Testis (tissue), 3 donors: Measurements from ENCODE around the gene PRR7. TPM values are rescaled to one million over a fixed set of nuclear protein-coding genes. Genes with fewer than 3 reads are reported as not detected.

Experiments
- DNase-seq: peaks from one replicate; pipeline ENCODE4 v3.0.0-alpha.2; 2019
- H3K27ac ChIP-seq, 2 donors: fragments of 200-600 bp; sonication (generic); one replicate each; pipeline ENCODE4 v1.5.1; 2019
- H3K27me3 ChIP-seq: fragments of 200-600 bp; sonication (generic); one replicate; pipeline ENCODE4 v1.5.1; 2019
- H3K36me3 ChIP-seq: fragments of 200-600 bp; sonication (generic); one replicate; pipeline ENCODE4 v1.5.1; 2017; ENCODE audit warnings: low read depth; ENCODE audit errors: missing control alignments
- H3K4me1 ChIP-seq: fragments of 200-600 bp; sonication (generic); one replicate; pipeline ENCODE4 v1.5.1; 2019
- H3K4me3 ChIP-seq, 2 donors: fragments of 200-600 bp; sonication (generic); one replicate each; pipeline ENCODE4 v1.5.1; 2017 to 2019
- H3K9me3 ChIP-seq: fragments of 200-600 bp; sonication (generic); one replicate; pipeline ENCODE4 v1.5.1; 2017
- POLR2A ChIP-seq: fragments of 450-650 bp; IDR thresholded peaks from one replicate; pipeline ENCODE4 v1.6.1; 2017; ENCODE audit warnings: antibody characterized with exemption, mild to moderate bottlenecking, moderate library complexity
- WGBS, 2 donors: methylation state at CpG; one replicate each; pipeline ENCODE4 v1.1.5; 2018; 5-methylcytosine and 5-hydroxymethylcytosine counted together
- intact Hi-C: fragments of 100-400 bp; cut with DNase I; formaldehyde crosslinking; loops from one replicate; pipeline ENCODE4 v1.15.1; 2023; ENCODE audit warnings: low total_unique reads
- polyA plus RNA-seq: library from polyadenylated mRNA; stranded (reverse); fragments of 350-450 nt; fragmentation: Illumina TruSeq; extraction: RNeasy Lipid Tissue Mini Kit (QIAGEN cat#74804); gene quantifications from one replicate; pipeline ENCODE4 v1.2.3, GENCODE V29; 2014; ENCODE audit warnings: low read depth, low replicate concordance; ENCODE audit not compliant: insufficient read depth
- total RNA-seq, 2 donors: library from RNA; depleted of rRNA; stranded (reverse); fragments of >200 nt; gene quantifications; one replicate each; pipeline ENCODE4 v1.2.3, GENCODE V29; 2016
- TF ChIP-seq, protein P1 (sequence below), 3 experiments: fragments of 450-650 bp in 2 of 3; fragments of 200-600 bp in 1 of 3; sonication (generic) in 1 of 3; IDR thresholded peaks; one replicate each; pipeline ENCODE4 v1.5.1; 2016 to 2019; ENCODE audit warnings: antibody characterized with exemption in 3 of 3, mild to moderate bottlenecking in 2 of 3, moderate library complexity in 1 of 3

PRR7 gene
- total and polyA plus RNA-seq, 3 donors from 2014 or later, result 2.8 to 23.2 (median 19.9) TPM

DNA sequence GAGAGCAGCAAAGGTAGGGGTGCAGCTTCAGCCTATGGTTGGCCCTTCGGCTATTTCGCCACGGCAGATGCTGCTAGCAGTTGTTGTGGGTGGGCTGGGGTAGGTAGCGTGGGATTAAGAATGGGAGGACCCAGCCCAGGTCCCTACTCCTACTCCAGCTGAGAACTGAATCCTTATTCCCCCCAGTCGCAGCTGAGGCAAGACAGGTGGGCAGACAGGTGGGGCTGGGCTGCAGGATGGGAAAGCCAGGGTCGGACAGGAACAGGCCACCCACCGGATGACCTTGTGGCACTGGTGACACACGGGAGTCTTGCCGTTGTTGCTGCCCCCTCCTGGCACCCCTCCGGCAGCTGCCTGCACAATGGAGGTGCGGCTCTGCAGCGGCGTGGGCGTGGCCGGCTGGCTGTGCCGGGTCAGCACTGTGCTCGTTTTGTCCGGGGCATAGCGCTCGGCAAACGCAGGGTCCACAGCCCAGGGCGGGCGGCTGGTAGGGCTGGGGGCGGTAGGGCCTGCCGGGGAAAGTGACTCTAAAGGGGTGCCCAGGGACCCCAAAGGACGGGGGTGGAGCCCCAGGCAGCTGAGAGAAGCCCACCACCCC, 42.6 kb downstream of the PRR7 start:
- no peak overlapping the region for H3K27ac ChIP-seq
- H3K4me1 ChIP-seq, result peaks cover 14% of the 10 kb centered on the region
- no peak for TF ChIP-seq POLR2A
- H3K27me3 ChIP-seq, result no peaks in the 10 kb centered on the region
- H3K9me3 ChIP-seq, result no peaks in the 10 kb centered on the region
- H3K4me3 ChIP-seq, result no peak overlapping the region
- 67 to 82% methylated on average over 8 to 26 of the region's 26 CpGs for WGBS, 2 donors
- H3K36me3 ChIP-seq, result no peaks in the 10 kb centered on the region
- intact Hi-C loops, result no loop called here
- no peak for DNase-seq

DNA sequence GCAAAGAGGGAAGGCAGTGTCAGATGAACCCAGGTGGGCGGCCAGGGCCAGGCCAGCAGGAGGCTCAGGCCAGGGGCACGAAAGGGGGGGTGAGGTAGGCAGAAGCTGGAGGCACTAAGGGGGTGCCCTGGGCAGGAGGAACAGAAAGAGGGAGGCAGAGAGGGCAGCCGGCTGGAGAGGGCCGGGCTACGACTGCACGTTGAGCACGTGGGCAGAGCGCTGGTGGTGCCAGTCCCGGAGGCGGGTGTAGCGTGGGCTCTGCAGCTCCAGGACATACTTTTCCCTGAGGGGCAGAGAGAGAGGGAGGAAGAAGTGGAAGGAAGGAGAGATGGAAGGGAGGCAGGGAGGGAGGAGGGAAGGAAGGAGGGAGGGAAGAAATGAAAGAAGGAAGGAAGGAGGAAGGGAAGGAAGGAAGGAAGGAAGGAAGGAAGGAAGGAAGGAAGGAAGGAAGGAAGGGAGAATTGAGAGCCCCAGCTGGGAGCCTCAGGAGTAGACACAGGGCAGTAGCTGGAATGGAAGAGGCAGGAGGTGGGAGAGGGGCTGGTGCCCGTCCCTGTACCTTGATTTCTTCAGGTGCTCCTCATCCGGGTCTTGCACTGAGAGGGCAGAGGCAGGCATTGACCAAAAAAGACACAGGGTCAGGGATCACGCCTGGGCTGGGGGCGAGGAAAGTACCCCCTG, 43.8 kb downstream of the PRR7 start:
- 68 to 87% methylated on average over 15 of the region's 15 CpGs for WGBS, 2 donors

DNA sequence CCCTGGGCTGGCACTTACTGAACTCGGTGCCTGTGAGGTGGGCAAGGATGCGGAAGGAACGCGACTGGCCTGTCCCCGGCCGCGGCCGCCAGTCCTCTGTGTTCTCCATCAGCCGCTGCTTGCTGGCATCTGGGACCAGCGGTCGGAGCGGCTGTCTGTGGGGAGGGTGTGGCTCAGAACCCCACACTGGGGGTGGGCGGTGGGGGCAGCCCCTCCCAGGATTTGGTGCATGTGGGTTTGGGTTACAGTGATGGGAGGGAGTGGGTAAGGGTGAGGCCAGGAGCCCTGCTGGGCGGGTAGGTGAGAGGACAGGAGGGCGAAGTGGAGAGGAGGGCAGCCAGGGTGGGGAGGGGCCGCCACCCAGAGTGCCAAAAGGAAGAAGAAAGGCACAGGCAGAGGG, 44.4 kb downstream of the PRR7 start:
- peak overlapping the region in 1 of 2 donors; percentile 24 for H3K27ac ChIP-seq
- H3K27me3 ChIP-seq, result no peaks in the 10 kb centered on the region
- H3K36me3 ChIP-seq, result no peaks in the 10 kb centered on the region
- intact Hi-C loops, result no loop called here
- peaks cover 24% of the 10 kb centered on the region for H3K4me1 ChIP-seq
- TF ChIP-seq, protein P1, sequence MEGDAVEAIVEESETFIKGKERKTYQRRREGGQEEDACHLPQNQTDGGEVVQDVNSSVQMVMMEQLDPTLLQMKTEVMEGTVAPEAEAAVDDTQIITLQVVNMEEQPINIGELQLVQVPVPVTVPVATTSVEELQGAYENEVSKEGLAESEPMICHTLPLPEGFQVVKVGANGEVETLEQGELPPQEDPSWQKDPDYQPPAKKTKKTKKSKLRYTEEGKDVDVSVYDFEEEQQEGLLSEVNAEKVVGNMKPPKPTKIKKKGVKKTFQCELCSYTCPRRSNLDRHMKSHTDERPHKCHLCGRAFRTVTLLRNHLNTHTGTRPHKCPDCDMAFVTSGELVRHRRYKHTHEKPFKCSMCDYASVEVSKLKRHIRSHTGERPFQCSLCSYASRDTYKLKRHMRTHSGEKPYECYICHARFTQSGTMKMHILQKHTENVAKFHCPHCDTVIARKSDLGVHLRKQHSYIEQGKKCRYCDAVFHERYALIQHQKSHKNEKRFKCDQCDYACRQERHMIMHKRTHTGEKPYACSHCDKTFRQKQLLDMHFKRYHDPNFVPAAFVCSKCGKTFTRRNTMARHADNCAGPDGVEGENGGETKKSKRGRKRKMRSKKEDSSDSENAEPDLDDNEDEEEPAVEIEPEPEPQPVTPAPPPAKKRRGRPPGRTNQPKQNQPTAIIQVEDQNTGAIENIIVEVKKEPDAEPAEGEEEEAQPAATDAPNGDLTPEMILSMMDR (IDR thresholded peaks at IDR 0.05), result no peak
- no peak for TF ChIP-seq POLR2A
- no peak for DNase-seq
- peak overlapping the region in 1 of 2 donors; percentile 43 for H3K4me3 ChIP-seq
- H3K9me3 ChIP-seq, result no peaks in the 10 kb centered on the region
- WGBS, 2 donors, result 86 to 88% methylated on average over 15 to 16 of the region's 16 CpGs

More for the DNA sequence above, 43.8 kb downstream of the PRR7 start:
- TF ChIP-seq, protein P1 (IDR thresholded peaks at IDR 0.05), result no peak
- Histone ChIP-seq H3K4me3 (no peak overlapping the region), H3K36me3 (no peaks in the 10 kb centered on the region), H3K27ac (no peak overlapping the region), H3K9me3 (no peaks in the 10 kb centered on the region), H3K27me3 (no peaks in the 10 kb centered on the region), H3K4me1 (peaks cover 20% of the 10 kb centered on the region)
- DNase-seq, result no peak
- intact Hi-C loops, result no loop called here

GRCh38 chr5:177491429-177491945, 44.9 kb downstream of the PRR7 start:
- WGBS, 2 donors, result 42 to 57% methylated on average over 13 to 38 of the region's 43 CpGs
- H3K4me3 ChIP-seq, result peak overlapping the region; percentile 34 to 43
- no peaks in the 10 kb centered on the region for H3K9me3 ChIP-seq
- H3K36me3 ChIP-seq, result no peaks in the 10 kb centered on the region
- peak; percentile 72 for DNase-seq
- H3K27me3 ChIP-seq, result no peaks in the 10 kb centered on the region
- peaks cover 25% of the 10 kb centered on the region for H3K4me1 ChIP-seq
- peak overlapping the region; percentile 24 for H3K27ac ChIP-seq
- intact Hi-C loops, result no loop called here
- TF ChIP-seq POLR2A, result no peak
- TF ChIP-seq, protein P1 (IDR thresholded peaks at IDR 0.05), result peak; percentile 70 to 85 (median 85)

DNA sequence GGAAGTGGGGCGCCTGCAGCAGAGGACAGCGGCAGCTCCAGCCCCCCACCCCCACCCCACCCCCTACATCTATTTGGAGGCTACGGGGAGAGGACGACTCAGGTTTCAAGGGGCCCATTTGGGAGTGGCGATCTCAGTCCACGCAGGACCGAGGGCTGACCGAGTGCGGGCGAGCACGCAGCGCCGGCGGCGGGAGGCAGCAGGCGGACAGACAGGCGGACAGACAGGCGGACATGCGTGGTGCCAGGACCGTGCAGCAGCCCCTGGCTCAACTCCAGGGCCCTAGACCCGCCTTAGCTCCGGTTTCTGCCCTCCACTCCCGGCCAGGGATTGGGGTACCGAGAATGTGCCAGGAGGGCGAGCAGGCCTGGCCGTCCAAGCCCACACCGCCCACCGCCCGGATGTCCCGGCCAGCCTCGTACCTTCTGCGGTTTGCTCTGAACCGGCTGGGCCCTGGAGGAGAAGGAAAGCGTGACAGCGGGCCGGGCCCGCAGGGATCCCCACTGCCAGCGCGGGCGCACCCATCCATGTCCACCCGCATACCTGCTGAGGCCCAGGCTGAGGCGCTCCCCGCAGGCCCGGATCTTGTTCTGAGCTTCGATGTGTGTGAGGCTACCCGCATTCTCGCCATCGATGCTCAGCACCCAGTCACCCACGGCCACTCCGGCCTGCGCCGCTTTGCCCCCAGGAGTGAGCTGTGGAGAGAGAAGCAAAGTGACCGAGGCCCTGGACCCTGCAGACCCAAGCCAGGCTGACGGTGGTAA, 45.6 kb downstream of the PRR7 start:
- H3K4me3 ChIP-seq, result peak overlapping the region; percentile 34 to 43
- WGBS, 2 donors, result 81 to 82% methylated on average over 26 to 47 of the region's 54 CpGs
- H3K36me3 ChIP-seq, result no peaks in the 10 kb centered on the region
- no peak for TF ChIP-seq POLR2A
- TF ChIP-seq, protein P1 (IDR thresholded peaks at IDR 0.05), result no peak
- H3K27me3 ChIP-seq, result no peaks in the 10 kb centered on the region
- H3K4me1 ChIP-seq, result peaks cover 25% of the 10 kb centered on the region
- peak overlapping the region; percentile 24 to 38 for H3K27ac ChIP-seq
- intact Hi-C loops, result no loop called here
- no peak for DNase-seq
- no peaks in the 10 kb centered on the region for H3K9me3 ChIP-seq
